CD4-positive, alpha-beta T cell treated with Interleukin-21 for 1 hour (primary cell): Measurements from ENCODE around the gene NLRC3.
"Not testable (repeated sequence)": the region's sequence is repeated elsewhere in the genome, so short reads cannot be mapped to it uniquely, and the experiment has no call there.

Source experiments
- DNase-seq: peaks from one replicate; pipeline ENCODE4 v3.0.0-alpha.2; 2020

Gene NLRC3

GRCh38 chr16:3510416-3510815 lies 66.8 kb downstream of the NLRC3 start:
- DNase-seq, result no peak

- DNase-seq, result peak; percentile 79
These were observed 67.7 kb downstream of the NLRC3 start for GRCh38 chr16:3509470-3509928.

GRCh38 chr16:3508736-3509135 lies 68.5 kb downstream of the NLRC3 start:
- DNase-seq, result no peak

- peak; percentile 83 for DNase-seq
These were observed 73.7 kb downstream of the NLRC3 start for GRCh38 chr16:3503523-3503922.

- DNase-seq, result no peak
These were observed 75.3 kb downstream of the NLRC3 start for GRCh38 chr16:3501783-3502400.

GRCh38 chr16:3501412-3501761 lies 75.8 kb downstream of the NLRC3 start:
- DNase-seq, result not testable (repeated sequence)

- no peak for DNase-seq
These were observed 78.2 kb downstream of the NLRC3 start for GRCh38 chr16:3498988-3499387.

- no peak for DNase-seq
These were observed 79.4 kb downstream of the NLRC3 start for GRCh38 chr16:3497771-3498170.

GRCh38 chr16:3496386-3496785 lies 80.8 kb downstream of the NLRC3 start:
- no peak for DNase-seq

- DNase-seq, result no peak
These were observed 82.0 kb downstream of the NLRC3 start, which contains the start of gene C16orf90 for GRCh38 chr16:3495176-3495575. TSS of gene C16orf90 (minus strand) at chr16:3495489. CDS start at chr16:3495421, 68 bp downstream.

GRCh38 chr16:3494386-3494973 lies 82.7 kb downstream of the NLRC3 start:
- no peak for DNase-seq

- no peak for DNase-seq
These were observed 84.8 kb downstream of the NLRC3 start for GRCh38 chr16:3492356-3492755.

GRCh38 chr16:3490911-3491629 lies 86.1 kb downstream of the NLRC3 start:
- no peak for DNase-seq
